Endothelial cell of umbilical vein (primary cell): Measurements from ENCODE around the gene HAL. TPM values are rescaled to one million over a fixed set of nuclear protein-coding genes. Genes with fewer than 3 reads are reported as not detected.

ENCODE experiments used
- BruUV-seq: library from RNA; stranded (reverse); fragments of 400-500 nt; replicated peaks from 2 replicates; lab custom pipeline; 2021; lab: Mats Ljungman, UMichigan
- CTCF ChIA-PET: fragments of 300-600, 350-600 bp; sonication (Branson Sonifier 250); formaldehyde crosslinking; loops from one replicate; lab custom pipeline; 2021; ENCODE audit warnings: antibody characterized with exemption, inconsistent platforms; lab: Charles Lee
- POLR2A ChIA-PET: fragments of 300-600, 350-600 bp; sonication (Branson Sonifier 250); formaldehyde crosslinking; loops from one replicate; lab custom pipeline; 2021; ENCODE audit warnings: antibody characterized with exemption, inconsistent platforms; lab: Charles Lee
- DNase-seq: peaks from one replicate; pipeline ENCODE4 v3.0.0-alpha.2; 2011; ENCODE audit warnings: low read depth, low spot score
- FAIRE-seq: peaks from 2 replicates; lab custom pipeline; 2011; peaks lifted over from hg19 to GRCh38; lab: Jason Lieb, UNC
- H2AFZ ChIP-seq: 2 replicates; pipeline ENCODE4 v1.6.0; 2012; ENCODE audit warnings: low read depth, low read length, control low read depth, inconsistent platforms
- H3K27ac ChIP-seq: 2 replicates; pipeline ENCODE4 v1.5.1; 2011; ENCODE audit warnings: low read depth, mild to moderate bottlenecking, control low read depth, low read length, moderate library complexity; ENCODE audit not compliant: insufficient read depth
- H3K27me3 ChIP-seq, 2 experiments: 2 replicates each; pipeline versions ENCODE4 v1.6.0 to v1.6.1; 2011; ENCODE audit warnings: low read length in 2 of 2, mixed read lengths in 1 of 2; ENCODE audit not compliant: control insufficient read depth in 2 of 2, insufficient read depth in 2 of 2
- H3K36me3 ChIP-seq, 2 experiments: 2 replicates in 1 of 2; 3 replicates in 1 of 2; pipeline ENCODE4 v1.5.1; 2011; ENCODE audit warnings: low read length in 2 of 2, mild to moderate bottlenecking in 1 of 2, moderate library complexity in 1 of 2; ENCODE audit not compliant: control insufficient read depth in 2 of 2, insufficient read depth in 2 of 2; ENCODE audit errors: extremely low read depth in 1 of 2
- H3K4me1 ChIP-seq: 3 replicates; pipeline ENCODE4 v1.5.1; 2011; ENCODE audit warnings: mild to moderate bottlenecking, low read length; ENCODE audit not compliant: control insufficient read depth, insufficient read depth; ENCODE audit errors: extremely low read depth
- H3K4me2 ChIP-seq: 2 replicates; pipeline ENCODE4 v1.6.1; 2011; ENCODE audit warnings: low read length, control low read depth, mixed read lengths; ENCODE audit not compliant: insufficient read depth
- H3K4me3 ChIP-seq, 3 experiments: fragments of 200-600 bp in 1 of 3; sonication (generic), shearing (Covaris generic) in 1 of 3; replicated peaks in 1 of 3; 2 replicates each; pipeline ENCODE4 v1.5.1; 2011 to 2016; ENCODE audit warnings: control low read depth in 3 of 3, low read length in 3 of 3, mild to moderate bottlenecking in 2 of 3, inconsistent platforms in 1 of 3, low read depth in 1 of 3, moderate library complexity in 1 of 3; ENCODE audit not compliant: insufficient read depth in 1 of 3
- H3K79me2 ChIP-seq: 2 replicates; pipeline ENCODE4 v1.6.0; 2012; ENCODE audit warnings: low read length, inconsistent platforms; ENCODE audit not compliant: control insufficient read depth, insufficient read depth
- H3K9ac ChIP-seq: replicated peaks from 2 replicates; pipeline ENCODE3; 2011; ENCODE audit warnings: low read length, control low read depth; ENCODE audit not compliant: insufficient read depth; ENCODE audit errors: extremely low read depth
- H3K9me1 ChIP-seq: replicated peaks from 3 replicates; pipeline ENCODE4 v1.6.0; 2011; ENCODE audit warnings: mild to moderate bottlenecking, low read length; ENCODE audit not compliant: control insufficient read depth, insufficient read depth; ENCODE audit errors: extremely low read depth
- H3K9me3 ChIP-seq: replicated peaks from 2 replicates; pipeline ENCODE4 v1.5.1; 2012; ENCODE audit warnings: low read length, inconsistent platforms; ENCODE audit not compliant: control insufficient read depth, insufficient read depth
- H4K20me1 ChIP-seq: replicated peaks from 2 replicates; pipeline ENCODE3; 2011; ENCODE audit warnings: mild to moderate bottlenecking, low read length; ENCODE audit not compliant: control insufficient read depth, insufficient read depth; ENCODE audit errors: extremely low read depth
- CTCF ChIP-seq, 2 donors: IDR thresholded peaks; 1 replicate in 1 of 2; 2 replicates in 1 of 2; pipeline ENCODE4 v1.5.1; 2011; ENCODE audit warnings: low read length in 2 of 2, mild to moderate bottlenecking in 2 of 2, moderate library complexity in 2 of 2, control low read depth in 1 of 2, inconsistent platforms in 1 of 2, low read depth in 1 of 2; ENCODE audit not compliant: insufficient read depth in 1 of 2; ENCODE audit errors: extremely low read depth in 1 of 2
- FOS ChIP-seq: IDR thresholded peaks from 2 replicates; pipeline ENCODE4 v1.6.1; 2011; ENCODE audit warnings: mild to moderate bottlenecking, low read length, moderate library complexity, borderline replicate concordance; ENCODE audit not compliant: insufficient read depth
- GATA2 ChIP-seq: IDR thresholded peaks from 2 replicates; pipeline ENCODE4 v1.7.0; 2011; ENCODE audit warnings: low read depth, mild to moderate bottlenecking, moderate library complexity, mixed read lengths, low read length; ENCODE audit not compliant: insufficient read length, insufficient read depth
- JUN ChIP-seq: IDR thresholded peaks from 2 replicates; pipeline ENCODE4 v1.6.1; 2011; ENCODE audit warnings: borderline replicate concordance, low read depth; ENCODE audit not compliant: insufficient read length, insufficient read depth
- MAX ChIP-seq: IDR thresholded peaks from 2 replicates; pipeline ENCODE4 v1.6.1; 2011; ENCODE audit not compliant: insufficient read depth, insufficient read length
- MYC ChIP-seq: IDR thresholded peaks from one replicate; pipeline ENCODE4 v1.6.1; 2011; ENCODE audit warnings: mild to moderate bottlenecking, low read depth, low read length
- POLR2AphosphoS5 ChIP-seq: IDR thresholded peaks from 2 replicates; pipeline ENCODE4 v1.6.1; 2012; ENCODE audit warnings: low read depth, mild to moderate bottlenecking, control low read depth, low read length, moderate library complexity; ENCODE audit not compliant: insufficient read depth
- dilution Hi-C: fragments of 300-500 bp; cut with MboI; formaldehyde crosslinking; loops from one replicate; pipeline ENCODE4 v1.15.0; 2019; ENCODE audit warnings: low sequenced_read_pairs; ENCODE audit not compliant: extremely low pct_ligation_motif_present
- intact Hi-C: fragments of 100-400 bp; cut with micrococcal nuclease; formaldehyde crosslinking; loops from one replicate; pipeline ENCODE4 v1.10.0; 2022
- polyA plus RNA-seq, 4 experiments: library from polyadenylated mRNA; depleted of rRNA in 3 of 4; stranded (reverse) in 3 of 4; unstranded in 1 of 4; fragments of >200 nt; gene quantifications; 2 replicates each; pipeline versions ENCODE4 v1.2.1 to v1.2.3, GENCODE V29; 2011 to 2012; ENCODE audit warnings: missing spikeins in 1 of 4
- total RNA-seq: library from RNA; stranded (reverse); gene quantifications from 2 replicates; pipeline ENCODE4 v1.2.3, GENCODE V29; 2021

Gene HAL
- total and polyA plus RNA-seq, 2 donors (not counting 3 experiments of a cell fraction or from before 2014, with no cell fraction given), result 0.18 to 0.62 TPM

GRCh38 chr12:96044943-96045290, 48.8 kb upstream of the HAL start:
- H3K4me2 ChIP-seq, result no peak overlapping the region
- FAIRE-seq, result no peak
- dilution Hi-C loops, result no loop called here

GRCh38 chr12:96044017-96044942, 48.1 kb upstream of the HAL start:
- Histone ChIP-seq H3K9ac (no peak overlapping the region), H3K9me1 (no peaks in the 10 kb centered on the region), H3K4me2 (no peak overlapping the region), H3K9me3 (no peaks in the 10 kb centered on the region), H4K20me1 (no peaks in the 10 kb centered on the region), H3K27ac (no peak overlapping the region), H2AFZ (no peak overlapping the region), H3K27me3 (no peaks in the 10 kb centered on the region), H3K4me3 (no peak overlapping the region), H3K36me3 (no peaks in the 10 kb centered on the region), H3K4me1 (peaks cover 22% of the 10 kb centered on the region), H3K79me2 (no peaks in the 10 kb centered on the region)
- BruUV-seq, result no TSS peak
- TF ChIP-seq MYC (no peak), FOS (peak; percentile 48), GATA2 (no peak), JUN (peak; percentile 25), MAX (no peak), CTCF (IDR thresholded peaks at IDR 0.05; ENCODE audit: extremely low read depth in 1 of 2, insufficient read depth in 1 of 2, low read depth in 1 of 2, low read length in 2 of 2) (no peak), POLR2AphosphoS5 (no peak)
- ChIA-PET POLR2A (no interaction called here), CTCF (no interaction called here)
- dilution Hi-C loops, result no loop called here
- FAIRE-seq (no peak), DNase-seq (no peak)
- intact Hi-C loops, result no loop called here

More at GRCh38 chr12:96044943-96045290, 48.8 kb upstream of the HAL start:
- no peak overlapping the region for H3K9ac ChIP-seq
- ChIA-PET POLR2A (no interaction called here), CTCF (no interaction called here)
- H3K36me3 ChIP-seq, result no peaks in the 10 kb centered on the region
- H3K9me1 ChIP-seq, result no peaks in the 10 kb centered on the region
- no peak for DNase-seq
- H3K27me3 ChIP-seq, result no peaks in the 10 kb centered on the region
- no peaks in the 10 kb centered on the region for H3K9me3 ChIP-seq
- no TSS peak for BruUV-seq
- no peaks in the 10 kb centered on the region for H4K20me1 ChIP-seq
- no peak overlapping the region for H2AFZ ChIP-seq
- H3K27ac ChIP-seq, result no peak overlapping the region
- TF ChIP-seq GATA2, result no peak
- intact Hi-C loops, result no loop called here
- H3K4me1 ChIP-seq, result peaks cover 22% of the 10 kb centered on the region
- no peak overlapping the region for H3K4me3 ChIP-seq
- no peaks in the 10 kb centered on the region for H3K79me2 ChIP-seq
